ENCODE data around the gene EHD1. TPM values are rescaled to one million over a fixed set of nuclear protein-coding genes. Genes with fewer than 3 reads are reported as not detected.
"Not testable (repeated sequence)": the region's sequence is repeated elsewhere in the genome, so short reads cannot be mapped to it uniquely, and the experiment has no call there.

Gene EHD1
- total RNA-seq, 1 donor from 2014 or later: 111 TPM

DNA sequence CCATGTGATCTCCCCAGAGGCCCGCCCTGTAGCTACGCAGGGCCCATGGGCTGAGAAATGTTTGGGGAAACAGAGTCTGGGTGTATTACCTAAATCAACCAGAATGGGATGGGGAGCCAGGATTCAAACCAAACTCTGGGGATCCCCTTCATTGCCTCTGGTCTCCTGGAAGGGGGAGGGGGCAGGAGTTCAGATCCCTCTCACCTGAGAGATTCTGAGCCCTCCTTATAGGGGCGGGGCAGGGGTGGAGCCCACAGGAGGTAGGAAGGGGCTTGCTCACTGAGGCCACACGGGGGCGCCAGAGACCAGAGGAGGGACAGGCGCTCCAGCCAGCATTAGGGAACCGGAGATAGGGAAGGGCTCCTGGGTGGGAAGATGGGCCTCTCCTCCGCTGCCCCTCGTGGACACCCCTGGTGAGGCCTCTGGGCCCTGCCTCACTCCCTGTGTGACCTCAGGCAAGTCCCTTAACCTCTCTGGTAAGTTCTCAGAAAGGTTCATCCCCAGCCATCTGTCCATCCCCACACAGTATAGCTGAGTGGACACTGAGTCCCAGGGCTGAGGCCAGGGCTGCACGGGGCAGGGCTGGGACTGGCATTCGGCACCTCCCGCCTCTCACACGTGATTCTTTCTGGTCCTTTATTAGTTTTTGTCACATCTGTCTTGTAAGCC is 31.3 kb downstream of the EHD1 start:
- Mint-ChIP-seq H3K9me3 (ENCODE audit: low read depth) (no peaks in the 10 kb centered on the region), H3K4me1 (ENCODE audit: low read depth) (peaks cover 24% of the 10 kb centered on the region), H3K27me3 (ENCODE audit: low read depth) (no peaks in the 10 kb centered on the region), H3K4me3 (ENCODE audit: unreplicated experiment) (no peak overlapping the region), H3K27ac (ENCODE audit: unreplicated experiment) (no peak overlapping the region), H3K36me3 (ENCODE audit: low read depth) (no peaks in the 10 kb centered on the region)
- DNase-seq (ENCODE audit: low spot score): no peak
- TF ChIP-seq, protein P1, sequence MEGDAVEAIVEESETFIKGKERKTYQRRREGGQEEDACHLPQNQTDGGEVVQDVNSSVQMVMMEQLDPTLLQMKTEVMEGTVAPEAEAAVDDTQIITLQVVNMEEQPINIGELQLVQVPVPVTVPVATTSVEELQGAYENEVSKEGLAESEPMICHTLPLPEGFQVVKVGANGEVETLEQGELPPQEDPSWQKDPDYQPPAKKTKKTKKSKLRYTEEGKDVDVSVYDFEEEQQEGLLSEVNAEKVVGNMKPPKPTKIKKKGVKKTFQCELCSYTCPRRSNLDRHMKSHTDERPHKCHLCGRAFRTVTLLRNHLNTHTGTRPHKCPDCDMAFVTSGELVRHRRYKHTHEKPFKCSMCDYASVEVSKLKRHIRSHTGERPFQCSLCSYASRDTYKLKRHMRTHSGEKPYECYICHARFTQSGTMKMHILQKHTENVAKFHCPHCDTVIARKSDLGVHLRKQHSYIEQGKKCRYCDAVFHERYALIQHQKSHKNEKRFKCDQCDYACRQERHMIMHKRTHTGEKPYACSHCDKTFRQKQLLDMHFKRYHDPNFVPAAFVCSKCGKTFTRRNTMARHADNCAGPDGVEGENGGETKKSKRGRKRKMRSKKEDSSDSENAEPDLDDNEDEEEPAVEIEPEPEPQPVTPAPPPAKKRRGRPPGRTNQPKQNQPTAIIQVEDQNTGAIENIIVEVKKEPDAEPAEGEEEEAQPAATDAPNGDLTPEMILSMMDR (IDR thresholded peaks at IDR 0.05): peak; percentile 96

DNA sequence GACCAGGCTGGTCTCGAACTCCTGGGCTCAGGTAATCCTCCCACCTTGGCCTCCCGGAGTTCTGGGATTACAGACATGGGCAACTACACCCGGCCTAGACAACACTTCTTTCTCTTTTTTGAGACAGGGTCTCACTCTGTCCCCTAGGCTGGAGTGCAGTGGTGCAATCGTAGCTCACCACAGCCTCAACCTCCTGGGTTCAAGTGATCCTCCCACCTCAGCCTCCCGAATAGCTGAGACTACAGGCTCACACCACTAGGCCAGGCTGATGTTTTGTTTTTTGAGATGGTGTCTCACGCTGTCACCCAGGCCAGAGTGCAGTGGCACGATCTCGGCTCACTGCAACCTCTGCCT is 32.7 kb downstream of the EHD1 start:
- not testable (repeated sequence) for H3K27ac Mint-ChIP-seq (ENCODE audit: unreplicated experiment); H3K4me3 Mint-ChIP-seq (ENCODE audit: unreplicated experiment); DNase-seq (ENCODE audit: low spot score); H3K9me3 Mint-ChIP-seq (ENCODE audit: low read depth); H3K27me3 Mint-ChIP-seq (ENCODE audit: low read depth); H3K36me3 Mint-ChIP-seq (ENCODE audit: low read depth)
- peaks cover 15% of the 10 kb centered on the region for H3K4me1 Mint-ChIP-seq (ENCODE audit: low read depth)

DNA sequence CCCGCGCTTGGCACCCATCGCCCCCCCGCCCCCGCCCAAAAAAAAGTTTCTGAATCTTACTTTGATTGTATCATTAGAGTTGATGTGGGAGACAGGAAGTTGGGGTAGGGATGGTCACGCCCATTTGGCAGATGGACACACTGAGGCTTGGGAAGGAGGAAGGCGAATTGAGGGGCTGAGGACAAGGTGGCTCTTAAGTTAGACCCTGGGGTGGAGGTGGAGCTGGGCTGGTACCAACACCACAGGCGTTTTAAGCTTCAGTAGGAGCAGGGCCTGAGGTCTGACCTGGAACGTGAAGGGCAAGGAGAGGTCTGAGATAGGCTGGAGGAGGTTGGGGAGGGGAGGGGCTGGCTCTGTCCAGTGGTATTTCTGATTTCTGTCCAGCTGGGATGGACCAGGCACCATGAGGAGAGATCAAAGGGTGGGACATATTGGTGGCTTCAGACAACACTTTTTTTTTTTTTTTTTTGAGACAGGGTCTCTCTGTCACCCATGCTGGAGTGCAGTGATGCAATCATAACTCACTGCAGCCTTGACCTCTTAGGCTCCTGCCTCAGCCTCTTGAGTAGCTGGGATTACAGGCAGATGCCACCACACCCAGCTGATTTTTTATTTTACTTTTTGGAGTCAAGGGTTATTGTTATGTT is 33.2 kb downstream of the EHD1 start:
- no peaks in the 10 kb centered on the region for H3K9me3 Mint-ChIP-seq (ENCODE audit: low read depth)
- TF ChIP-seq, protein P1 (IDR thresholded peaks at IDR 0.05): no peak
- peak overlapping the region; percentile 45 for H3K27ac Mint-ChIP-seq (ENCODE audit: unreplicated experiment)
- peak overlapping the region; percentile 42 for H3K4me3 Mint-ChIP-seq (ENCODE audit: unreplicated experiment)
- no peak for DNase-seq (ENCODE audit: low spot score)
- no peaks in the 10 kb centered on the region for H3K36me3 Mint-ChIP-seq (ENCODE audit: low read depth)
- H3K4me1 Mint-ChIP-seq (ENCODE audit: low read depth): peaks cover 13% of the 10 kb centered on the region
- no peaks in the 10 kb centered on the region for H3K27me3 Mint-ChIP-seq (ENCODE audit: low read depth)

DNA sequence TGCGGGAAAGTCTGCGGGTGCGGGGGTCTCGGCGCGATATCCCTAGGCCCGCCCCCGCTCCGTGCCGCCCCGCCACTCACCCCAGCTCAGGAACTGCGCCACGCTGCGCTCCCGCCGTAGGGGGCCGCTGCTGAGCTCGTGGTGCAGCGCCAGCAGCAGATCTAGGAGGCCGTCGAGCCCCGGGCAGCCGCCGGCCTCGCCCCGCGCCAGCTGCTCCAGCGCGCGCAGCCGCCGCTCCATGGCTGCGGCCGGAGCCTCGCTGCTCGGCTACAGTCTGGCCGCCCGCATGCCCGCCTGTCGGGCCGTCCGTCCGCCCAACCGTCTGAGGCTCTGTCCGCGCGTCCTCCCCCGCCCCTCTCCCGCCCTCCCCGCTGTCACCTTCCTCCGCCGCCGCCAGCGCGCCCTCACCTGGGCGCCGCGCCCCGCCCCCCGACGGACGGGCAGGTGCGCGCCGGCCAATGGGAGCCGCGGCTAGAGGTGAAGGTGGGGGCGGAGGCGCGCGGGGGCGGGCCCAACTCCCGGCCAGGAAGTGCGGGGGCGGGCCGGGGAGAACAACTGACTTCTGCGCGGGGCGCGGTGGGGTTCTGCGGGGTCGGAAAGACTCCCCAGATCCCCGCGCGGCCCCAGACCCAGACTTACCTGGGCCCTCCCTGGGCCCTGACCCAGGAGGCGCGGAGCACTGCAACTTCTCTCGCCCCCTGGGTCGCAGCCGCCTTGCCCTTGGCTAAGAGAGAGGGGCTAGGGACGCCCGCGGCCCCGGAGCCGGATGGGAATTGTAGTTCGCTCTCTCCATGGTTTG is 33.9 kb downstream of the EHD1 start, which contains the start of gene CDC42BPG:
TSS of gene CDC42BPG (minus strand) at position 324 of the 799 bp plus-strand sequence. CDS start at position 240, 84 bp downstream.
- no peaks in the 10 kb centered on the region for H3K9me3 Mint-ChIP-seq (ENCODE audit: low read depth)
- TF ChIP-seq, protein P1 (IDR thresholded peaks at IDR 0.05): peak; percentile 81
- no peaks in the 10 kb centered on the region for H3K27me3 Mint-ChIP-seq (ENCODE audit: low read depth)
- peaks cover 12% of the 10 kb centered on the region for H3K4me1 Mint-ChIP-seq (ENCODE audit: low read depth)
- H3K4me3 Mint-ChIP-seq (ENCODE audit: unreplicated experiment): peak within 1 kb of the TSS; percentile 45
- H3K27ac Mint-ChIP-seq (ENCODE audit: unreplicated experiment): peak within 1 kb of the TSS; percentile 45
- DNase-seq (ENCODE audit: low spot score): peak; percentile 77
- no peaks in the 10 kb centered on the region for H3K36me3 Mint-ChIP-seq (ENCODE audit: low read depth)

DNA sequence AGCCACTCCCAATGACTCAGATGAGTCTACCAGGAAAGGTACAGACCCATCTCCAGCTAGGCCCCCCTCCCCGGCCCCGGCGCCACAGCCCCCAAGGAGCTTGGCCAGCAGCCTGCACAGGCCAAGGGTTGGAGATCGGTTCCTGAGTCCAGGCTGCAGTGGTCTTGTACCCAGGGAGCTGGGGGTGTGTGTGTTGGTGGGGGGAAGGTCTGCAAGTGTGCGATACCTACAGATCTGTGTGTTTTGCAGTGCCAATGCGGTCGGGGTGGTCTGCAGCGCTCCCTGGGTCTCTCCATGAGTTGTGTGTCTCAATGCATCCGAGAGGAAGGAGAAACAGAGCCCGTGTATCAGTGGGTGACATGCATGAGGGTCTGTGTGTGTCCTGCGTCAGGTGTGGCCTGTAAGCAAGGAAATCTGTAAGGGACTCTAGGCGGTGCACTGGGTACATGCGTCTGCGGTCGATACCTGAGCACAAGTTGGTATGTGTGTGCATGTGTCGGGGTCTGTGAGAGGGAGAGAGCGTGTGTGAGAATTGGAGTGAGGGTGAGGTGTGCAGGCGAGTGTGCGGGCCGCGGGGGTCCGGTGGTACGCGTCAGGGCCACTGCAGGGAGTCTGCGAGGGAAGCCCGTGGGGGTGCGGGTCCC is 34.6 kb downstream of the EHD1 start:
- H3K9me3 Mint-ChIP-seq (ENCODE audit: low read depth): no peaks in the 10 kb centered on the region
- DNase-seq (ENCODE audit: low spot score): no peak
- H3K27ac Mint-ChIP-seq (ENCODE audit: unreplicated experiment): no peak overlapping the region
- peak overlapping the region; percentile 45 for H3K4me3 Mint-ChIP-seq (ENCODE audit: unreplicated experiment)
- H3K27me3 Mint-ChIP-seq (ENCODE audit: low read depth): no peaks in the 10 kb centered on the region
- TF ChIP-seq, protein P1 (IDR thresholded peaks at IDR 0.05): no peak
- H3K4me1 Mint-ChIP-seq (ENCODE audit: low read depth): peaks cover 12% of the 10 kb centered on the region
- H3K36me3 Mint-ChIP-seq (ENCODE audit: low read depth): no peaks in the 10 kb centered on the region

Measured in chondrocyte (in vitro differentiated cells).